ENCODE results near the gene AIFM3.
"Not testable (repeated sequence)": the region's sequence is repeated elsewhere in the genome, so short reads cannot be mapped to it uniquely, and the experiment has no call there.

AIFM3 gene

DNA sequence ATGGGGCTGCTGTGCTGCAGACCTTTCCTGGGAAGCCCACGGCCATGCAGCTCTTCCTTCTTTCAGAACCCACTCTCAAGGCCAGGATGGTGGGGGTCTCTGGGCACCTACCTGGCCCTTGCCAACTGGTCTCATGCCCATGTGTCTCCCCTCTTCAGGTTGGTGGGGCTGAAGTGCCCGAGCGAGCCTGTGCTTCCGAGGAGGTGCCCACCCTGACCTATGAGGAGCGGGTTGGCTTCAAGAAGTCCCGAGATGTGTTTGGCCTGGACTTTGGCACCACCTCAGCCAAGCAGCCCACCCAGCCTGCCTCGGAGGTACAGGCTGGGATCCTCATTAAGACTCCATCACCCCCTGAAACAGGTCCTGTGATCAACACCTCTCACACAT lies 25.0 kb downstream of the AIFM3 start:
- DNase-seq, result no peak

DNA sequence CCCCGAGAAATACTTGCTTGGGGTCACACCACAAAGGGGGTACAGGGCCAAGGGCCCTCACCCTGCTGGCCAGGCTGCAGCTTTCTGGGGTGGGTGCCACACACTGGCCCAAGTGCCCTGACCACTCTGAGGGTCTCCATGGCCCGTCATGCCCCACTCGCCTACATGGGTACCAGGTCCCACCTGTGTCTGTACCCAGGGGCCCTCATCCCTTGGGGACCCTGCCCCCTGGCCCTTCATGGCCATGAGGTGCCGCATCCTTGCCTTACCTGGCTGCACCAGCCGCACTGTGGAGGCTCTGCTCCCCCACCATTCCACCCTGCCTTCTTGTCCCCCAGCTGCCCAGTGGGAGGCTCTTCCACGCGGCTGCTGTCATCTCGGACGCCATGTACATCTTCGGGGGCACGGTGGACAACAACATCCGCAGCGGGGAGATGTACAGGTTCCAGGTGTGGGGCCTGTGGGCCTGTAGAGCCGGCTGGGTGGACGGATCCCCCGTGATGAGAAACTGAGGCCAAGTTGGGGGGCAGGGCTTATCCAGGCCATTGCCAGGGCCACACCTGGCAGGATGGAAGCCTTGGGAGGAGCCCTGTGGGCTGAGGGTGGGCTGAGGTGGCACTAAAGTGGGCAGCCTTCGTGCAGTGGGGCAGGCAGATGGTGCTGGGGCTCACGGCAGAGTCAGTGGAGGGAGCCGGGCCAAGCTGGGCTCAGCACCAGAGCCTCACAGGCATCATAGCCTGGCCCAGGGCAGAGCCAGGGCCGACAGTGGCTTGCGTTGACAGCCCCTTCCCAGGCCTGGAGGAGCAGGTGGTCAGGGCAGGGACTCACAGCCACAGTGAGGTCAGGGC lies 25.6 kb downstream of the AIFM3 start:
- DNase-seq, result no peak

DNA sequence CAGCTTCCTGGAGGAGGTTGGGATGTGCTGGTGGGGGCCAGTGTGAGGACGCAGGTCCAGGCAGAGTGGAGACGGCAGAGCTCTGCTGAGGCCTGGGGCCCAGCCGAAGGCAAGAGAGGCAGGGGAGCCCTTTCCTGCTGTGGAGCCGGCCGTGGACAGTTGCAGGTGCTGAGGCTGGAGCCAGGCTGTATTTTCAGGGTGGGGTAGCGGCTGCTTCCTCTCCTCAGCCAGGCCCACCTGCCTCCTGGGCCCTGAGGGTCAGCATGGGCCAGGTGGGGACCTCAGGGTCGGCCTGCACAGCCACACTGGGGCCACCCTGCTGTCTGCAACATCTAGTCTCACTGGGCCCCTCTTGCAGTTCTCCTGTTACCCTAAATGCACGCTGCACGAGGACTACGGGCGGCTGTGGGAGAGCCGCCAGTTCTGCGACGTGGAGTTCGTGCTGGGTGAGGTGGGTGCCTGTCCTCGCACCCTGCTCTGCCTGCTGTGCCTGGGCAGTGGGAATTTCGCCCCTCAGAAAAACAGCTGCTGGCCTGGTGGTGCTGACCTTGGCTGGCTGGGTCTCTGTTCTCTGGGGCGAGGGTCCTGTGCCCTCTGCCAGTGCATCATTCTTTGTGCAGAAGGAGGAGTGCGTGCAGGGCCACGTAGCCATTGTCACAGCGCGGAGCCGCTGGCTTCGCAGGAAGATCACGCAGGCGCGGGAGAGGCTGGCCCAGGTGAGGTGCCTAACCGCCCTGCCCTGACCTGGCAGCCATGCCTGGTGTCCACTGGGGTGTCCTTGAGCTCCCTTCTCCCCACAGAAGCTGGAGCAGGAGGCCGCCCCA lies 26.5 kb downstream of the AIFM3 start:
- no peak for DNase-seq

DNA sequence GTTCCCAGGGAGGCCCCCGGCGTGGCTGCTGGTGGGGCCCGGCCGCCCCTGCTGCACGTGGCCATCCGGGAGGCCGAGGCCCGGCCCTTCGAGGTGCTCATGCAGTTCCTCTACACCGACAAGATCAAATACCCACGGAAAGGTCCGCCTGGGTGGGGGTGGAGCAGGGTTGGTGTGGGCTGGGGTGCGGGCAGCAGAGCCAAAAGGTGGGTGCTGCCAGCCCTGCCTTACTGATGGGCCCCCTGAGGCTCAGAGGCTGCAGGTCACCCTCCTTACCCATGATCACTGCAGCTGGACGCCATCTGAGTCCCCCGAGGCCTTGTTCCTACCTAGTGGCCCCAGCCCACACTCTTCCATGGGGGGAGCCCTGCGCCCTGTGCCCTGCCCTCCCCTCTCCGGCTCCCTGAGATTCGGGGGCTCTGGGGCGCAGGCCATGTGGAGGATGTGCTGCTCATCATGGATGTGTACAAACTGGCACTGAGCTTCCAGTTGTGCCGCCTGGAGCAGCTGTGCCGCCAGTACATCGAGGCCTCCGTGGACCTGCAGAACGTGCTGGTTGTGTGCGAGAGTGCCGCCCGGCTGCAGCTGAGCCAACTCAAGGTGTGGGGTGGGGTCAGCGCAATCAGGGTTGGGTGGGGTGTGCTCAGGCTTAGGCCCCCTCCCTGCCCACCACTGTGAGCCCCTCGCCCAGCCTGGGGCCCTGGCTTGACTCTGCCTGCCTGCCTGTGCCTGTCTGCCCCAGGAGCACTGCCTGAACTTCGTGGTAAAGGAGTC lies 27.3 kb downstream of the AIFM3 start:
- DNase-seq, result no peak

DNA sequence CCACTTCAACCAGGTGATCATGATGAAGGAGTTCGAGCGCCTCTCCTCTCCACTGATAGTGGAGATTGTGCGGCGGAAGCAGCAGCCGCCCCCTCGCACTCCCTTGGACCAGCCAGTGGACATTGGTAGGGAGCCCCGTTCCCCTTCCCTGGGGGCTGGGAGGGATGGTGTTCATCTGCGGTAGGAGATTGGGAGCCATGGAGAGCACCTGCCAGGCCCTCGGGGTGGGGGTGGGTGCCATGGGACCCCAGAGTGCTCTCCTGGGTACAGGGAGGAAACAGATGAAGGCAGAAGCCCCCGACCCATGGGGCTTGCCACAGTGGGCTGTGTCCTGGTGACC lies 27.8 kb downstream of the AIFM3 start:
- no peak for DNase-seq

DNA sequence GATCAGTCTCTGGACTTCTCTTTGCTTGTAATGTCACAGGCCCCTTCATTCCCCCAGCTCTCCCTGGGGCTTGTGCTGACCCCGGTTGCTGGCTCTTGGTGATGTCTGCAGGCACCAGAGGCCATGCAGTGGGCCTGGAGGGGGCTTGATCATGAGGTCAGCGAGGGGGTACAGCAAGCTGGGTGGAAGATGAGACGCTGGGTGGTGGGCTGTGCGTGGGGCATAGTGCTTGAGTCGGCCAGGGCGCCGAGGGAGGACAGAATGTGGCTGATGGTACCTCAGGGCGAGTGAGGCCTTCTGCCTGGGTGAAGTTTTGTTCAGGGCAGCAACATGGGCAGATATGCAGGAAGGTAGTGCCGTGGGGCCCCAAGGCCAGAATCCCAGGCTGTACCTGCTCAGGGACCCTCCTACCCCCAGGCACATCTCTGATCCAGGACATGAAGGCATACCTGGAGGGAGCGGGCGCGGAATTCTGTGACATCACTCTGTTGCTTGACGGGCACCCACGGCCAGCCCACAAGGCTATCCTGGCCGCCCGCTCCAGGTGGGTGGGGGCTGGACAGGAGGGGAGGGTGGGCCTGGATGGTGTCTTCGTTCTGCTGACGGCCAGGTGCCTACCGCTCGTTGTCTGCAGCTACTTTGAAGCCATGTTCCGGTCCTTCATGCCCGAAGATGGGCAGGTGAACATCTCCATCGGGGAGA lies 28.4 kb downstream of the AIFM3 start:
- DNase-seq, result no peak

DNA sequence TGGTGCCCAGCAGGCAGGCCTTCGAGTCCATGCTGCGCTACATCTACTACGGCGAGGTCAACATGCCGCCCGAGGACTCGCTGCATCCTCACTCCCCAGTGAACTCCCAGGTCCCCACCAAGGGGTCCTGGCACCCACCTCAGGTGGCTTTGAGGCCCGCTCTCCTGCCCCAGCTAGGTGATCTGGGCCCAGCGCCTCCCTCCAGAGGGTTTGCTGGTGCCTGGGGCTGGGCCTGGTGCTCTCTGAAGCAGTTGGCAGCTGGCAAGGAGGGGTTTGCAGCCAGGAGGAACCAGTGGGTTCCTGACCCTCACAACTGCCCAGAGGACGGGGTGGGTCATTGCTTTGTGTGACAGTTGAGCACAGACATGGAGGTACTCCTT lies 29.0 kb downstream of the AIFM3 start:
- DNase-seq, result no peak

DNA sequence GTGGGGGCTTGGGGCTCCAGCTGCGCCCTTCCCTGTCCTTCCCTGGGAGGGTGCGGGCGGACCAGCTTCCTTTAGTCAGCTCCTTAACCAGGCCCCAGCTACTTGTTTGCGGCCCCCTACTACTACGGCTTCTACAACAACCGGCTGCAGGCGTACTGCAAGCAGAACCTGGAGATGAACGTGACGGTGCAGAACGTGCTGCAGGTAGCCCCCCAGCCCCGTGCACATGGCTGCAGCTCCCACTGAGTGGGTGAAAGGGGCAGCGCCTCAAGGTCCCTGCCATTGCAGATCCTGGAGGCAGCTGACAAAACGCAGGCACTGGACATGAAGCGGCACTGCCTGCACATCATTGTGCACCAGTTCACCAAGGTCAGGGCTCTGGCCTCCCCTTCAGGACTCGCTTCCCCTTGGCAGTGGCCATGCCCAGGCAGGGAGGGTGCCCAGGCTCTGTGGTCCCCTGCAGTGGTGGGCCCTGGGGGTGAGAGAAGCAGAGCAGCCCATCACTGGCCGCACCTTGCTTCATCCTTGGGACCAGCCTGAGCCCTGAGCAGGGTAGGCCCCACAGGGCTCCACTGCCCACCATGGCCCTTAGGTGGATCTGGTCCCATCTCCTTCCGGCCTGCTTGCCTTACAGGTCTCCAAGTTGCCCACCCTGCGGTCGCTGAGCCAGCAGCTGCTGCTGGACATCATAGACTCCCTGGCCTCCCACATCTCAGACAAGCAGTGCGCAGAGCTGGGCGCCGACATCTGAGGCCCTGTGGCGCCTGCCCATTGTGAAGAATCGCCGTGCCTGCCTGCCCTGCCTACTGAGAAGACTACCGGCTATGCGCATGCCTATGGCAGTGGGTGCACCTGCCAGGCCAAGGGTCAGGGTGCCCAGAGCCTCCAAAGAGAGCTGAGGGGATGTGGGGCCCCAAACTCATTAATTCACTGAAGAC lies 29.8 kb downstream of the AIFM3 start:
- DNase-seq, result no peak

DNA sequence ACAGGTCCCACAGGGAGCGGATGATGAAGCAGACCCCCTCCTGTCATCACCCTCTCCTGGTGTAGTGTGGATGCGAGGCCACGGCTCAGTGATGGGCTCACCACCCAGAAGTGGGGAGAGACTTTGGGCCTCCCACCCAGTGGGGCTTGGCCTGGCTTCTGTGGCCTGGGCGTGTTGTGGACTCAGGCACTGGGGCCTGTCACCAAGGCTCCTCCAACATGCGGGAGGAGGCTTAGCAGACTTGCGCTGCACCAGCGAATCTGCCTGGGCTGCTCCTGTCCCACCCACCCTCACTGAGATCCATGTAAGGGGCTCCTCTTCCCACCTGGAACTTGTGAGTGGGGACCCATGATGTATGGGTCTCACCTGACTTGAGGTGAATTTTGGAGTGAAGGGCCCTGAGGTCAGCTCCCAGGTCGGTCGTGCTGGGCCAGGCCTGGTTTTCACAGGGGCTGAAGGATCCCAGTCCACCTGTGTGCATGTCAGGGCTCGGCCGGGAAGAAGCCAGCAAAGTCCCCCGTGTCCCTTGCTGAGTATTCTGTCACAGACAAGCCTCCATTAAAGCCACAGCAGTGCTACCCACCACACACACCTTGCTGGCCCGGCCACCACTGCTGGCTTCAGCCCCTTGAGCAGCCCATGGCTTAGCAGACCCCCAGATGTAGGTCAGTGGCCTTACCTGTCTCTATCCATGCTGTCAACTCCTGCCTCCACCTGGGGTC lies 30.6 kb downstream of the AIFM3 start:
- DNase-seq, result no peak

DNA sequence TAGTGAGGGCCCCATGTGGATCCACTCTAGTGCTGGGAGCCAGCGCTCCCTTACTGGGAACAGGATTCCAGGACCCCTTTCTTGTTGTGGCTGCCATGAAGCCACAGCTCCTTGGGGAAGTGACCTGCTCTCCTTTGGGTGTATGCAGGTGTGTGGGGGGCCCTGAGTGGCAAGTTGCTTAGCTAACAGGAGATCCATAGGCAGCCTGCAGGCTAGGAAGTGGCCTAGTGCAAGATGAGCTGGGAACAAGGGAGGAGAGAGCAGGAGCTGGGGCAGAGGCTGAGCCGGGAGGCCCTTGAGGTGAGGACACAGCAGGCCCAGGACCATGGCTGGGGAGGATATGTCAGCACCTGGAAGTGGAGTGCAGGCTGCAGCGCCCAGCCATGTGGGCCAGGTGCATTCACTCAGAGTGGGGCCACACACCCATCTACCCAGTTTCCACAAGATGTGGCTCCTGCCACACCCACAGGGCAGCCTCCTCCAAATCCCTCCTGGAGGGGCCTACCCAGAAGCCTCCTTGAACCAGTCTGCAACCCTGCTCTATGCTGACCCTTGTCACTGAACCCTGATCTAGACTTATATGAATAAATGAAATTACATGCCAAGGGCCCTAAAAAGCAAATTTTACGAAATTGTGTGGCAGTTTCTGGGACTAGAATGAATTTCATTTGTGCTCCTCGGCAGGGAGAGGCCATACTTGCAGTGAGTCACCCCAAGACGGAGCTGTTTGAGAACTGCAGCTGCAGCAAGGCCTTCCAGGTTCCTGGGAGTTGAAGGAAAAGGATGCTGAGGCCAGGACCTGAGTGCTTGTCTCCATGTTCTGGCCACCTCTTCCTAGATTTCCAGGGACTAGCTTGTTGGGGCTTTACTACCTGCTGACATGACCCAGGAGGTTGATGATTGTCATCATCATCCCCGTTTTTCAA lies 31.6 kb downstream of the AIFM3 start:
- DNase-seq, result no peak

DNA sequence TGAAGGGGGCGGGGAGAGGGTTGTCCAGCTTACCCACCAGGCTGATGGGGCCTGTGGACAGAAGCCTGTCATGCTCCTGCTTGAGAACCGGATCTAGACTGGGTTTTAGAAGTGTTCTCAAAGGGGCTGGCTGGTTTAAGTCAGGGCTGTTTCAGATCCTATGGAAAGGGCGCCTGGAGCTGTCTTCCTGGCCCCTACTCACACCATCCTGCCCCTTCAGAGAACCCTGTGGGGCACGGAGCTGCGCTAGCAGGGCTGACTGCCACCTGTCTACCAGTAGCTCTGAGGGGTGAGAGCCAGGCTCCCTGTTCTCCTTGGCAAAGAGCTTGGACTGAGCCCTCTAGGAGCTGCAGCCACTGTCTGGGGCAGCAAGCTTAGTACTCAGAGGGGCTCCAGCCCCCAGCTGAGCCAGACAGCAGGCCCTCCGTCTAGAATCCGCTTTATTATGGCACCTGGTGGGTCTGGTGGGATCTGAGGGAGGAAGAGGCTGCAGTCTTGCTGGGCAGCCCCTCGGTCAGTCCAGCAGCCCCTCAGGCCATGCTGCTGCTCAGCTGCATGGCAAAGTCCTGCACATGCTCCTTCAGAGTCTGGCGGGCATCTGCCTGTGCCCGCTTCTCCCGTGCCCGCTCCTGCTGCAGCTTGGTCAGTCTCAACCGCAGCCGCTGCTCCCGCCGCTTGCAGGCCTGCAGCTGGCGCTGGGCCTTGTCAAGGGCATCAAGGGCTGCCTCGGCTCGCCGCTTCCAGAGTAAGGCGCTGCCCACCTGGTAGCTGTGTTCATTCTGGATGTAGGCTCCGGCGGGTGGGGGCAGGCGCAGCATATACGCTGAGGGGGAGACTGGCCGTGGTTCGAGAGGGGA lies 32.5 kb downstream of the AIFM3 start:
- no peak for DNase-seq

DNA sequence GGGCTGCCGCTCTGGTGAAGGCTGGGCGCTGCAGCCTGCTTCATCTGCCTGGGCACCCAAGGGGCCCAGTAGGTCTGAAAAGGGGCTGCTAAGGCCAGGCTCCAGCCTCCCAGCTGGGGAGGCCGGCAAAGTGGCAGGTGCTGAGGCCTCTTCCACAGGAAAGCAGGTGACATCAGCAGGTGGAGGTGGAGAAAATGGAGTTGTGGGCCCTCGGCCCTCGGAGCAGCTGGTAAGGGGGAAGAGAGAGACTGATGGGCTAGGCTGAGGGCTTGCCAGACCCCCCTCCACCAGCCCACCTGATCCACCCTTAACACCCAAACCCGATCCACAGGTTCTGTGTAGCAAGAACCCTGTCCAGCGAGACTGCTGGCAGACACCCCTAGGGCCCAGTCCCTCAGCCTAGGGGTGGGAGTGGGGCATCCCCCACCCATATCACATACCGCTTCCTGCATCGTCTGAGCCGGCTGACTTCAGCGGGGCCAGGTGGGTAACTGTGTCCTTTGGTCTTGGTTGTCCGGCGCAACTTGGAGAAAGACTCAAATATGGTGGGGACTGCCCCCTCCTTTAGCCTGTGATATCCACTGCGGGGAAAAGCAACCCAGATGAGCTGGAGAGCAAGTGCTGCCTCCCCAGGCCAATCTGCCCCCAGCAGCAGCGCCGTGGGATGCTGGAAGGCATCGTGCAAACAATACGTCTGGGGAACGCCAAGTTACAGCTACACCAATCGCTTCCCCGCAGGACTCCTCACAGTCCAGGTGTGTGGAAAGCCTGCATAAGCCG lies 33.3 kb downstream of the AIFM3 start:
- no peak for DNase-seq

DNA sequence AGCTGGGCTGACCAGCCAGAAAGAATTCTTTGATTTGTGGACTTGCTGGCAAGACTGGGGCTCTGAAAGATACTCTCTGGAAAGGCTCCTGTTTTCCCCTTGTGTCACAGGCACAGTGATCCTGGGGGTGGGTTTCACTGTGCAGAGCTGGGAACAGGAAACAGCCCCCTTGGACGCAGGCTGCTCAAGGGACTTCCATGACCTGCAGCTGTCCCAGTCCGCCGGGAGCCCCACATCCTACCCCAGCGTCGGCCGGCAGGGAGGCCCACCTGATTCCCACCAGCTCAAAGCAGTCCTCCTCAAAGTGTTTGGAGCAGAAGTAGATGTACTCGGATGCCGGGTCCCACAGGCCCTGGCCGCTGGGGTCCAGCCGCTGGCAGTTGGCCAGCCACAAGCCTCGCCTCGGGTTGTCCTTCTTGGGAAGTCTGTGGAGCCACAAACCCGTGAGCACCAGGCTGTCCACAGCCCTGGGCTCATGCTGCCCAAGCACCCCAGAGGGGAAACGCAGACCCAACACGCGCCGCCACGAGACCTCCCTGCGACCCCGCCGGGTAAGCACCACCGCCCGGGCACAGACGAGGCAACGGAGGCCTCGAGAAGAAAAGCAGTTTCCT lies 34.0 kb downstream of the AIFM3 start:
- DNase-seq, result no peak

DNA sequence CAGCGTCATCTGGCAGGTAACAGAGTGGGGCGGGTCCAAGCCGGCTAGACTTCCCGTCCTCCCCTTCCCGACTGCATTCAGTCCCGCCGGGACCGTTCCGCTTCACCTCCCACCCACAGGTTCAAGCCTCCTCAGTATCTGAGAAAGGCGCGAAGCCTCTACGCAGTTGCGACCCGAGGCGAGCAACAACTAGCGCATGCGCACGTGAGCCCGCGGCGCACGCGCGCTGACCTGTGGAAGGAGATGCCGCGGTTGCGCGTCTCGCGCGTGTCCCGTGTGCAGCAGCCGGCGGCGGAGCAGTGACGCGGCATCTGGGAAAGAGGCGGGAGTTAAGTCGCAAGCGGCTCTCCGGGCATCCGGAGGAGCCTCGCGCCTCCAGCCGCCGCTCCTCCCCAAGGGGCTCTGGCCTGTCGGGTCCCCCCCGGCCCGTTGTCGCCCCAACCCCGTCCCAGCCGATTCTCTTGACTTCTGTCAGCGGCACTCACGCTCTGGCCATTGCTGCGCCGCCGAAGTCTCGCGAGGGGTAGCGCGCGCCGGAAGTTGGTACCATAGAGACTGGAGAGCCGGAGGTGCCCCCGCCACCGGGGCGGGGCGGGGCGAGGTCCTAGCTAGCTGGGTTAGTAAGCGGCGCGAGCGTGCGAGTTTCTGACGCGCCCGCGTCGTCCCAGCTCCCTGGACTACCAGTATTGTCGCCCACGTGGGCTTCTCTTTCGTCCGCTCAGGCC lies 34.7 kb downstream of the AIFM3 start, which contains the start of gene THAP7:
Gene THAP7 (minus strand): TSS at position 518 of the 725 bp plus-strand sequence. CDS start 207 bp downstream, at position 311.
- peak; percentile 97 to 98 for DNase-seq

DNA sequence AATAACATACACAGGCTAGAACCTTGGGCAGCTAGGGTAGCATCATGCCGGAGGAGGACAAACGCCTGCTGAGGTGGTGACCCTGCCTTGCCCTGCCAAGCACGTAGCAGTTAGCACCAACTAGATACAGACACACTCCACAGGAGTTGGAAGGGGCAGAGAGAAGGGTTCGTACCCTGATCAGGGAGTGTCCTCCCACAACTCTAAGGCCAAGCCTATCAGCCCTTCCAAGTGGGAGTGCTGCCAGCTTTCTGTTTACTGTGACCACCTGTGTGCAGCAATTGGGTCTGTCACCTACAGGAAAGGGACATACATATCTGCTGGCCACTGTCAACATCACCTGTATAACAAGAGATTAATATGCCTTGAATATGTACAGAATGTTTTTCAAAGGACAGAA lies 36.7 kb downstream of the AIFM3 start:
- no peak for DNase-seq

DNA sequence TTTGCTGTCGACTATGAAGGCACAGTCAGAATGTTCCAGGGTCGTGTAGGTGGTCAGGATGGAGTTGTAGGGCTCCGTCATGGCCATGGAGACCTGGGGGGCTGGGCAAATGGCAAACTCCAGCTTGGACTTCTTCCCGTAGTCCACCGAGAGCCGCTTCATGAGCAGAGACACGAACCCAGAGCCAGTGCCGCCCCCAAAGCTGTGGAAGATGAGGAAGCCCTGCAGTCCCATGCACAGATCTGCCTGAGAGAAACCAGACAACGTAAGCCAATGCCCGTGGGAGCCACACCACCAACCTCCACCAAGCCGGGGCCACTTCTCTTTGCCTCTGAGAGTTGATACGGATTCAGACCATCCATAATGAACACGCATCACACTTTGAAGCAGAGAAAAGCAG lies 42.2 kb downstream of the AIFM3 start:
- DNase-seq, result not testable (repeated sequence)

Data from stimulated activated CD4-positive, alpha-beta T cell treated with anti-CD3 and anti-CD28 coated beads, Interleukin-2, amount 100 ng/mL, for 24 hours (primary cell).